ENCODE measurements around the gene TRERF1. TPM values are rescaled to one million over a fixed set of nuclear protein-coding genes. Genes with fewer than 3 reads are reported as not detected.

The TRERF1 gene
- total RNA-seq, 1 donor from 2014 or later: 8.3 TPM

DNA sequence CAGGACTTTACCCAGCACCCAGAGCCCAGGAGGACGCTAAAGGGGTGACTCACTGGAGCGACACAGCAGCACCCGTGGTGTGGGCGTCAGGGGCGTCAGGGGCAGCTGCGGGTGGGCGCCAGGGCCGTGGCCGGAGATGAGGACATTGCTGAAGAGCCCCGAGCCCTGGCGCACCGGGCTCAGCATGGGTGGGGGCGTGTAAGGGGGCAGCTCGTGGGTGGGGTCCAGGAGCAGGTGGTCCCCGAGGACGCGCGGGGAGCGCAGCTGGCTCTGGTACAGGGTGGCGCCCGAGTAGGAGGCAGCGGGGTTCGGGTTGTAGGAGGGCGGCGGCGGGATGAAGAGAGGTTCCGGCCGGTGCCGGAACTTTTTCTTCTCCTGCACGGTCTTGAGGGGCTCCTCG, 192.4 kb downstream of the TRERF1 start:
- no peak overlapping the region for H3K4me3 ChIP-seq
- DNase-seq (ENCODE audit: low spot score): no peak
- H3K4me3 Mint-ChIP-seq: no peak overlapping the region
- H3K27ac ChIP-seq: no peak overlapping the region
- peaks cover 15% of the 10 kb centered on the region for H3K4me1 Mint-ChIP-seq
- no peaks in the 10 kb centered on the region for H3K79me2 ChIP-seq (ENCODE audit: low read depth)
- H3K9me3 Mint-ChIP-seq: no peaks in the 10 kb centered on the region
- peaks cover 6% of the 10 kb centered on the region for H3K27me3 Mint-ChIP-seq (ENCODE audit: insufficient read depth, low read depth)
- H3K36me3 Mint-ChIP-seq: peaks cover 20% of the 10 kb centered on the region
- H3K4me1 ChIP-seq: peaks cover 11% of the 10 kb centered on the region
- H2AFZ ChIP-seq (replicated peaks): no peak overlapping the region
- no peak overlapping the region for H3K4me2 ChIP-seq
- H3K27me3 ChIP-seq: no peaks in the 10 kb centered on the region
- TF ChIP-seq EZH2 (IDR thresholded peaks at IDR 0.05) (no peak), EZH2phosphoT487 (IDR thresholded peaks at IDR 0.05) (no peak)
- TF ChIP-seq, protein P1, sequence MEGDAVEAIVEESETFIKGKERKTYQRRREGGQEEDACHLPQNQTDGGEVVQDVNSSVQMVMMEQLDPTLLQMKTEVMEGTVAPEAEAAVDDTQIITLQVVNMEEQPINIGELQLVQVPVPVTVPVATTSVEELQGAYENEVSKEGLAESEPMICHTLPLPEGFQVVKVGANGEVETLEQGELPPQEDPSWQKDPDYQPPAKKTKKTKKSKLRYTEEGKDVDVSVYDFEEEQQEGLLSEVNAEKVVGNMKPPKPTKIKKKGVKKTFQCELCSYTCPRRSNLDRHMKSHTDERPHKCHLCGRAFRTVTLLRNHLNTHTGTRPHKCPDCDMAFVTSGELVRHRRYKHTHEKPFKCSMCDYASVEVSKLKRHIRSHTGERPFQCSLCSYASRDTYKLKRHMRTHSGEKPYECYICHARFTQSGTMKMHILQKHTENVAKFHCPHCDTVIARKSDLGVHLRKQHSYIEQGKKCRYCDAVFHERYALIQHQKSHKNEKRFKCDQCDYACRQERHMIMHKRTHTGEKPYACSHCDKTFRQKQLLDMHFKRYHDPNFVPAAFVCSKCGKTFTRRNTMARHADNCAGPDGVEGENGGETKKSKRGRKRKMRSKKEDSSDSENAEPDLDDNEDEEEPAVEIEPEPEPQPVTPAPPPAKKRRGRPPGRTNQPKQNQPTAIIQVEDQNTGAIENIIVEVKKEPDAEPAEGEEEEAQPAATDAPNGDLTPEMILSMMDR (IDR thresholded peaks at IDR 0.05): no peak
- H3K27ac Mint-ChIP-seq: no peak overlapping the region
- no peaks in the 10 kb centered on the region for H3K9me3 ChIP-seq (ENCODE audit: low read depth)
- peaks cover 16% of the 10 kb centered on the region for H3F3A ChIP-seq (ENCODE audit: low read depth)
- H3K36me3 ChIP-seq: no peaks in the 10 kb centered on the region
- no peak overlapping the region for H3K9ac ChIP-seq
- H4K20me1 ChIP-seq (ENCODE audit: low read depth): peaks cover 13% of the 10 kb centered on the region

DNA sequence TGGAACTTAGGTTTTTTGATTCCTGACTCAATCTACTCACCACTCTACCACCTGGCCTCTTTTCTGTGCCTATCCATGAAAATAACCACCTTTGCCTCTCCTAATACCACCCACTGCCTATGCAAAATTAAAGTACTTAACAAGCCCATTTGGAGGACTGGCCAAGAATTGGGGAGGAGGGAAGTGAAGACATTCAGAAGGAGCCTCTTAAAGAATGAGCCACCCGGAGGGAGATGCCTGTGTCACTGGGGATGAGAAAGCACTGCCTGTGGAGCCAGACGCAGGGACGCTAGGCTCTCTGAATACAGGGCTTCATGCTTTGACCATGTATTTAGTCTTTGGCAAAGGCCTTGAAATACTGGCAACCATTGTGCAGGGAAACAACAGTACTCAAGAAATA, 194.1 kb downstream of the TRERF1 start:
- peak overlapping the region; percentile 40 for H3K4me2 ChIP-seq
- Mint-ChIP-seq H3K9me3 (no peaks in the 10 kb centered on the region), H3K4me3 (no peak overlapping the region), H3K27ac (peak overlapping the region; percentile 65), H3K36me3 (peaks cover 31% of the 10 kb centered on the region), H3K27me3 (ENCODE audit: insufficient read depth, low read depth) (peaks cover 6% of the 10 kb centered on the region), H3K4me1 (peaks cover 15% of the 10 kb centered on the region)
- no peak overlapping the region for H3K9ac ChIP-seq
- no peak overlapping the region for H2AFZ ChIP-seq (replicated peaks)
- no peak overlapping the region for H3K27ac ChIP-seq
- no peak overlapping the region for H3K4me3 ChIP-seq
- peak; percentile 30 for DNase-seq (ENCODE audit: low spot score)
- no peaks in the 10 kb centered on the region for H3K79me2 ChIP-seq (ENCODE audit: low read depth)
- peaks cover 11% of the 10 kb centered on the region for H3K4me1 ChIP-seq
- no peaks in the 10 kb centered on the region for H3K36me3 ChIP-seq
- peaks cover 13% of the 10 kb centered on the region for H4K20me1 ChIP-seq (ENCODE audit: low read depth)
- H3K9me3 ChIP-seq (ENCODE audit: low read depth): no peaks in the 10 kb centered on the region
- no peaks in the 10 kb centered on the region for H3K27me3 ChIP-seq
- TF ChIP-seq, protein P1 (IDR thresholded peaks at IDR 0.05): no peak
- TF ChIP-seq EZH2 (IDR thresholded peaks at IDR 0.05) (no peak), EZH2phosphoT487 (IDR thresholded peaks at IDR 0.05) (no peak)
- peaks cover 16% of the 10 kb centered on the region for H3F3A ChIP-seq (ENCODE audit: low read depth)

DNA sequence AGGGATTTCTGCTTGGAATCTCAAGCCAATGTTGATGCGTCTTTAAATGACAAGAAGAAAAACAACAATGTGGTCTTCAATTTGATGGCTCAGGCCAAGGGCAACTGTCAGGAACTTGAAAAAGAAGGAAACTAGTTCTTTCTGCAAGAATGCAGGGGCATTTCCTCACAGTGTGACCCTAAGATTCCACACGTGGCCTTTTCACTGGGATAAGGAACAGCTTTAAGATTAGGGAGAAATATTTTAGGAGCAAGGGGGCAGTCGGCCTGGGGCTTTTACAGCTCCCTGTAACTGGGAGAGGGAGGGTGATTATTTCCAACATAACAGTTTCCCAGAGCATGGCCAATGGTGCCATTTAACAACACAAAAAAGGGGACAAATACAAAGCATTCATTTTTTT, 194.7 kb downstream of the TRERF1 start:
- Histone ChIP-seq H3K4me3 (no peak overlapping the region), H3K79me2 (ENCODE audit: low read depth) (no peaks in the 10 kb centered on the region), H3K9me3 (ENCODE audit: low read depth) (no peaks in the 10 kb centered on the region), H2AFZ (replicated peaks) (no peak overlapping the region), H3K4me2 (no peak overlapping the region), H3K27me3 (no peaks in the 10 kb centered on the region), H4K20me1 (ENCODE audit: low read depth) (peaks cover 13% of the 10 kb centered on the region), H3K27ac (no peak overlapping the region), H3K4me1 (peaks cover 13% of the 10 kb centered on the region), H3F3A (ENCODE audit: low read depth) (peaks cover 16% of the 10 kb centered on the region), H3K36me3 (no peaks in the 10 kb centered on the region), H3K9ac (no peak overlapping the region)
- H3K4me1 Mint-ChIP-seq: peaks cover 16% of the 10 kb centered on the region
- peaks cover 5% of the 10 kb centered on the region for H3K27me3 Mint-ChIP-seq (ENCODE audit: insufficient read depth, low read depth)
- H3K36me3 Mint-ChIP-seq: peaks cover 36% of the 10 kb centered on the region
- H3K27ac Mint-ChIP-seq: no peak overlapping the region
- no peak for DNase-seq (ENCODE audit: low spot score)
- H3K9me3 Mint-ChIP-seq: no peaks in the 10 kb centered on the region
- no peak overlapping the region for H3K4me3 Mint-ChIP-seq
- TF ChIP-seq EZH2phosphoT487 (IDR thresholded peaks at IDR 0.05) (no peak), EZH2 (IDR thresholded peaks at IDR 0.05) (no peak)
- TF ChIP-seq, protein P1 (IDR thresholded peaks at IDR 0.05): no peak
